HG02678 (cell line): ENCODE results near the gene FPR1.
A peak's percentile ranks its signal among the peaks of the same experiment; 100 is the strongest.

Experiments
- ATAC-seq: cut with Tn5 transposase; IDR thresholded peaks from one replicate; pipeline ENCODE4 v1.9.1; 2021; ENCODE audit warnings: mild to moderate bottlenecking, moderate library complexity; ENCODE audit not compliant: unreplicated experiment

The FPR1 gene

DNA sequence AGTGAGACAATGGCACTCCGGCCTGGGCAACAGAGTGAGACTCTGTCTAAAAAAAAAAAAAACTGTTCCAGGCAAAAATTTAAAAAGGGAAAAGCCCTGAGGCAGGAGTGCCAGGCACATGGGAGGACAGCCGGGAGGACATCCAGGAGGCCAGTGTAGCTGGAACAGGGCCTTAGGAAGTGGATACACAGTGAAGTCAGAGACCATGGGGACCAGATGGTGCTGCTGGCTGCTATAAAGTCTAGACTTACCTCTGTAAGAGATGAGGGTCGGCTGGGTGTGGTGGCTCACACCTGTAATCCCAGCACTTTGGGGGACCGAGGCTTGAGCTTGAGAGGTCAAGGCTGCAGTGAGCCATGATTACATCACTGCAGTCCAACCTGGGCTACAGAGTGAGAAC, 42.9 kb downstream of the FPR1 start:
- ATAC-seq = no peak

DNA sequence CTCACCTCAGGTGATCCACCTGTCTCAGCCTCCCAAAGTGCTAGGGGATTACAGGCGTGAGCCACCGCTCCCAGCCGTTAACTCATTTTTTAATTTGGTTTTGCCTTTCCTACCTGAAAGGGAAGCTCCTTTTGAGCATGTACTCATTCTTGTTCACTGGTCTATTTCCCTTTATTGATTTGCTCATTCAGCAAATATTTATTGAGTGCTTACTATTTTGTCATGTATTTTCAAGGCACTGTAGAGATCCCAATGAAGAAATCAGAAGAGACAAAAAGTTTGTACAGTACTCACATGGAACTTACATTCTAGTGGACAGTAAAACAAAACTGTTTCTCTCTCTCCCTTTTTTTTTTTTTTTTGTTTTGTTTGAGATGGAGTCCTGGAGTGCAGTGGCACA, 44.8 kb downstream of the FPR1 start:
- ATAC-seq = no peak

DNA sequence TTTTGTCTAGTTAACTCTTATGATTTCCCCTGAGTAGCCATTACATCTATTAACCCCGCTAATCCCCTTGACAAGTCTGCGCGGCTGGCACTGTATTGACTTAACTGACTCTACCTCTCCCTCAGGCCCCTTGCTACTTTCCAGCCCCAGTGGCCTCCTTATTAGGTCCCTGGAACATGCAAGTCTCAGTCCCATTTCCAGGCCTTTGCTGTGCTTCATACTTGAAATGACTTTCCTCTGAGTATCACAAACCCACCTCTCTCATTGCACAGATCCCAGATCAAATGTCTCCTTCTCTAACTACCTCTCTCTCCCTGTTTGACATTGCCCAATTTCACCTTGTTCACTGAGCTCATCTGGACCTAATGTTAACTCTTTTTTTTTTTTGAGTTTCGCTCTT, 45.4 kb downstream of the FPR1 start:
- no peak for ATAC-seq

DNA sequence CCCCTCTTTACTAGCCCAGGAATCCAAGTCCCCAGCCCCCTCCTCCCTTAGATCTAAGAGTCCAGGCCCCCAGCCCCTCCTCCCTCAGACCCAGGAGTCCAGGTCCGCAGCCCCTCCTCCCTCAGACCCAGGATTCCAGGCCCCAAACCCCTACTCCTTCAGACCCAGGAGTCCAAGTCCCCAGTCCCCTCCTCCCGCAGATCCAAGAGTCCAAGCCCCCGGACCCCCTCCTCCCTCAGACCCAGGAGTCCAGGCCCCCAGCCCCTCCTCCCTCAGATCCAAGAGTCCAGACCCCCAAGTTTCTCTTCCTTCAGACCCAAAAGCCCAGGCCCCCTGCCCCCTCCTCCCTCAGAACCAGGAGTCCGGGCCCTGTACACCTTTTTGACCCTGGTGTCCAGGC, 47.1 kb downstream of the FPR1 start:
- ATAC-seq = no peak

DNA sequence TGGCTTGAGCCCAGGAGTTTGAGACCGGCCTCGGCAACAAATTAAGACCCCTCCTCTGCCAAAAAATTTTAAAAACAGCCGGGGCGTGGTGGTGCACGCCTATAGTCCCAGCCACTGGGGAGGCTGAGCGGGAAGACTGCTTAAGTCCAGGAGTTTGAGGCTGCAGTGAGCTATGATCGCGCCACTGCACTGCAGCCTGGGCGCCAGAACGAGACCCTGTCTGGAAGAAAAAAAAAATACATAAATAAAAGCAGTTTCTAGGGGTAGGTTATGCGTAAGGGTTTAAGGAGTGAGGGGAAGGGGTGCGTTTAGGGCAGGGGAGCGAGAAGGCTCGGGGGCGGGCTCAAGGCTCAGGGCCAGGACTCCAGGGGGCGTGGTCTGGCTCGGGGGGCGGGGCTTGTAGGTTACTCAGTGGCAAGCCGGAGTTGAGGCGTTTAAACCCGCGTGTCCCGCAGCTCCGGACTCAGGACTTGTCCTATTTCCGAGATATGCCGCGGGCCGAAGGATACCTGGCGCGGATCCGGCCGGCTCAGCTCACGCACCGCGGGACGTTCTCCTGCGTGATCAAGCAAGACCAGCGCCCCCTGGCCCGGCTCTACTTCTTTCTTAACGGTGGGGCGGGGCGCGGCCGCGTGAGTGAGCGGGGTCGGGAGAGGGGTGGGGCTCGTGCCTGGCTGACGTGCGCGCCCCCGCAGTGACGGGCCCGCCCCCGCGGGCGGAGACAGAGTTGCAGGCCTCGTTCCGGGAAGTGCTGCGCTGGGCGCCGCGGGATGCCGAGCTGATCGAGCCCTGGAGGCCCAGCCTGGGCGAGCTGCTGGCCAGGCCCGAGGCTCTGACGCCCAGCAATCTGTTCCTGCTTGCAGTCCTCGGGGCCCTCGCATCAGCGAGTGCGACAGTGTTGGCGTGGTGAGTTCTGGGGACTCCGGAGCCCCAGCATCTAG, 47.8 kb downstream of the FPR1 start:
- peak; percentile 93 for ATAC-seq

DNA sequence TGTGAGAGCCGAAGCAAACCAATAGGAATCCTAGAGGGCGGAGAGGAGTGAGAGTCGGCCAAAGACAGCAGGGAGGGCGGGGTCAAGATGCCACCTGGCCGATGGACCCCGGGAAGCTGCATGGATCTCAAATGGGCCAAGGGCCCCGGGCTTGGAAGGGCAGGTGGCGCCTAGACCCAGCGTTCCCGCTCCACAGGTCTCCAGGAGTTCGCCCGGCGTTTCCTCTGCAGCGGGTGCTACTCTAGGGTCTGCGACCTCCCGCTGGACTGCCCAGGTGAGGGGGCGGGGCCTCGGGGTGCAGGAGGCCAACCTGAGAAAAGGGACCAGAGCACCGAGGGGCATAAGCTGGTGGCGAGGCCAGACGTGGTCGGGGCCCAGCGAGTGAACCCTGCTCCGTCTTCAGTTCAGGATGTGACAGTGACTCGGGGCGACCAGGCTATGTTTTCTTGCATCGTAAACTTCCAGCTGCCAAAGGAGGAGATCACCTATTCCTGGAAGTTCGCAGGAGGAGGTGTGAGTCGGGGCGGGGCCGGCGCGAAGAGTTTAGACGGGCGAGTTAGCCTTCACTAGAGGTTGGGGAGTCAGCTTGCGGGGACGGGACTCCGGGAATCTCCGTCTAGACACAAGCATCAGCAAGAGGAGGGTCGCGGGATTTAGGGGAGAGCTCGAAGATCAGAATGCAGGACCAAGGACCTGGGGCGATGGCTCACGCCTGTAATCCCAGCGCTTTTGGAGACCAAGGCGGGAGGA, 48.7 kb downstream of the FPR1 start:
- no peak for ATAC-seq

DNA sequence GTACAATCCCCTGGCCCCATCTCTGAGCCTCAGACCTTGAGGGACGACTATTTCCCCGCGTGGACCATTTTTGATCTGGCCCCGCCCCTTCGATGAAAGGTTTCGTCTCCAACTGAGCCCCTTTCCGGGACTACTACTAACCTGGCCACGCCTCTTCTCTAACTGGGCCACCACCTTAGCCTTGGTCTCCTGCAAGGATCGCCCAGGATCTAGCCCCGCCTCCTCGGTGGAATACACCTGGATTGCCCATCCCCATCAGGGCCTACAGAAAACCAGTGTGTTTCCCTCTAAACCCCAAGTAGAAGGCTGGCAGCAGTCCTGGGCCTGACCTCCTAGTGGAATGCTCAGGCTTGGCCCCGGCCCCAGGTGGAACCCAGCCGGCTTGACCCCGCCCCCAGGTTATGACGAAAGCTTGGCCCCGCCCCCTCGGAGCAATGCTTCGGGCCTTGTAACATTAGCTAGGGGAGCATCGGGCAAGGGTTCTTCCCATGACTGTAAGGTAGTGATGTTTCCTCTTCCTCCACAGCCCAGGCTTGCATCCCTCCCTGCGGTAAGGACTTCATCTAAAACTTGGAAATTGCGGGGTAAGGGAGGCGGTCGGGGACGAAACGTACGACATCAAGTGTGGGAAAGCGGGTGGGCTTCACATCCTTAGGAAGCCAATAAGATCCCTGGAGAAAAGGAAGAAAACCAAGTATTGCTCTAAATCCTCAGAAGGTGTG, 49.4 kb downstream of the FPR1 start:
- ATAC-seq = no peak

DNA sequence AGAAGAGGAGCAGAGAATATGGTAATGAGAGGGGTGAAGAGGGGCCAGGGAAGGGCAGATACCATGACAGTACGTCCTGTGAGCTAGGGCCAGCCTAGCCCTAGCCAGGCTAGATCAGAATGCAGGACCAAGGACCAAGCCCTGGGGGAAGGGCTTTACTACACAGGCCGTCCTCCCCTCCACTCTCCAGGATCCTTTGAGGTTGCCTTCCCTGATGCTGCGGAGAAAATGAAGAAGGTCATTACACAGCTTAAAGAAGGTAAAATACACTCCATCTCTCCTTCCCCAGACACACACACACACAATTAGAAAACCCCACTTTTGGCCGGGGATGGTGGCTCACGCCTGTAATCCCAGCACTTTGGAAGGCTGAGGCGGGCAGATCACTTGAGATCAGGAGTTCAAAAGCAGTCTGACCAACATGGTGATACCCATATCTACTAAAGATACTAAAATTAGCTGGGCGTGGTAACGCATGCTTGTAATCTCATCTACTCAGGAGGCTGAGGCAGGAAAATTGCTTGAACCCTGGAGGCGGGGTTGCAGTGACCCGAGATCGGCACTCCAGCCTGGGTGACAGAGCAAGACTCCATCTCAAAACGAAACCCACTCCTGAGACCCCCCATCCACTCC, 50.1 kb downstream of the FPR1 start:
- no peak for ATAC-seq

DNA sequence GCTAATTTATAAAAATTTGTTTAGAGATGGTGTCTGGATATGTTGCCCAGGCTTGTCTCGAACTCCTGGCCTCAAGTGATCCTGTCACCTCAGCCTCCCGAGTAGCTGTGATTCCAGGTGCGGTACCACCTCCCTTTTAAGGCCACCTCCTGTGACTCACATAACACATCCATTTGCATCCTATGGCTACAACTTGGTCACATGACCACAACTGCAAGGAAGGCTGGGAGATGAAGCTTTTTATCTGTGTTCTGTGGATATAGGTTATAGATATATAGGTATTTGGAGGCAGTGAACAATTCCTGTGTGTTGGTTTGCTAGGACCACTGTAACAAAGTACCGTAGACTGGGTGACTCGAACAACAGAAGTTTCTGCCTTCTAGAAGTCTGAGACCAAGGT, 52.5 kb downstream of the FPR1 start:
- no peak for ATAC-seq

DNA sequence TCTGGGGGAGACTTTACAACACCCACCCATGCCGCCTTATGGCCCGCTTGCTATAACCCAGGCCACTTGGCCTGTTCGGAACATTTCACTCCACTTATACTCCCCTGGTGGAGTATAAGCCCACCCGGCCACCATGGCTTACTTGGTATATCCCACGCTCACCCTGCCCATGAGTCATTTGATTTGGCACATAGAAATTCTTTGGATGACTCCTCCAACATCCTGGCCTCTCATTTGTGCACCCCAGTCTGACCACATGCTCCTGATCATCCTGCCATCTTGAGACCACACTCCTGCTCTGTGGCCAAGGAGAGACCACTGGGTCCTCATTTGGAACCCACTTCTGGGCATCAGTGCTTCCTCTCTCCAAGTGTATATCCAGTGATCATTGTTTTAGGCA, 53.4 kb downstream of the FPR1 start:
- ATAC-seq = no peak

DNA sequence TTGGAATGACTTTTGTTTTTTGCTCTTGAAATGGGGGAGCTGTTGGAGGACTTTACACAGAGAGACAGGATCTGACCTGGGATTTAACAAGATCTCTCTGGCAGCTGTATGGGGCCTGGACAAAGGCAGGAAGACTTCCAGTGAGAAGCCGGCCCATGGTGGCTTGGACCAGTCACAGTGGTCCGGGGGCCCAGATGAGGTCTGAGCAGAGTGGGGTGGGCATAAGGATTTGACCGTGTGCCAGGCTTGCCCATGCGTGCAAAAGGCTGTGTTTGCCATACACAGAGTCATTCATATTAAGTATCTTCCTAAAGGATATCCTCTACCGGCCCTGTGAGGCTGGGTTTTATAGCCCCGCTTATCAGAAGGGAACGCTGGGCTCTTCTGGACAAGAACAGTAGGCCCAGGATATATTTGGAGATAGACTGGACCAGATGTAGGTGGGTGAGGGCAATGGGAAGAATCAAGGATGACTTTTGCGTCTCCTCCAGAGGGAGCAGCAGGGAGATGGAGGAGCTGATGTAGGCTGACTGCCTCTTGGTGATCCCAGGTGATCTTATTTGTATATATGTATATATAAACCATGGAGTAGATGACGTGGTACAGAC, 54.4 kb downstream of the FPR1 start:
- ATAC-seq = no peak

DNA sequence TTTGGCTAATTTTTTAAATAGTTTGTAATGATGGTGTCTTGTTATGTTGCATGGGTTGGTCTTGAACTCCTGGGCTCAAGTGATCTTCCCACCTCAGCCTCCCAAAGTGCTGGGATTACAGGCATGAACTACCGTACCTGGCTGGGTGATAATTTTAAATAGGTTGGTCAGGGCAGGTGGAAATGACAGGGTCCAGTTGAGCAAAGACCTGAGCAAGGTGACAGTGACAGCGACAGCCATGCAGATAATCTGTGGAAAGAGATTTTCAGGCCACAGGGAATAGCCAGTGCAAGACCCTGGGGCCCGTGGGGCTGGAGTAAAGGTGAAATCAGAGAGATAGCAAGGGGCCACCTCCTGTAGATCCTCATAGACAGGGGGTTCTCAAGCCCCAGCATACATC, 55.1 kb downstream of the FPR1 start:
- no peak for ATAC-seq
